ENCODE results near the gene CDHR4.
A peak's percentile ranks its signal among the peaks of the same experiment; 100 is the strongest.

- TF ChIP-seq CTCF (IDR thresholded peaks at IDR 0.05) (peak in 3 of 6 experiments; percentile 13 to 23 (median 20)), POLR2A (IDR thresholded peaks at IDR 0.05) (no peak)
Observed at GRCh38 chr3:49803465-49804140, 3.9 kb upstream of the CDHR4 start.
